ENCODE measurements around the gene KRT8. TPM values are rescaled to one million over a fixed set of nuclear protein-coding genes. Genes with fewer than 3 reads are reported as not detected.
A peak's percentile ranks its signal among the peaks of the same experiment; 100 is the strongest.
"Not testable (repeated sequence)": the region's sequence is repeated elsewhere in the genome, so short reads cannot be mapped to it uniquely, and the experiment has no call there.

Gene KRT8
- total RNA-seq: 100 to 1,000 TPM; 199 to 271 TPM

DNA sequence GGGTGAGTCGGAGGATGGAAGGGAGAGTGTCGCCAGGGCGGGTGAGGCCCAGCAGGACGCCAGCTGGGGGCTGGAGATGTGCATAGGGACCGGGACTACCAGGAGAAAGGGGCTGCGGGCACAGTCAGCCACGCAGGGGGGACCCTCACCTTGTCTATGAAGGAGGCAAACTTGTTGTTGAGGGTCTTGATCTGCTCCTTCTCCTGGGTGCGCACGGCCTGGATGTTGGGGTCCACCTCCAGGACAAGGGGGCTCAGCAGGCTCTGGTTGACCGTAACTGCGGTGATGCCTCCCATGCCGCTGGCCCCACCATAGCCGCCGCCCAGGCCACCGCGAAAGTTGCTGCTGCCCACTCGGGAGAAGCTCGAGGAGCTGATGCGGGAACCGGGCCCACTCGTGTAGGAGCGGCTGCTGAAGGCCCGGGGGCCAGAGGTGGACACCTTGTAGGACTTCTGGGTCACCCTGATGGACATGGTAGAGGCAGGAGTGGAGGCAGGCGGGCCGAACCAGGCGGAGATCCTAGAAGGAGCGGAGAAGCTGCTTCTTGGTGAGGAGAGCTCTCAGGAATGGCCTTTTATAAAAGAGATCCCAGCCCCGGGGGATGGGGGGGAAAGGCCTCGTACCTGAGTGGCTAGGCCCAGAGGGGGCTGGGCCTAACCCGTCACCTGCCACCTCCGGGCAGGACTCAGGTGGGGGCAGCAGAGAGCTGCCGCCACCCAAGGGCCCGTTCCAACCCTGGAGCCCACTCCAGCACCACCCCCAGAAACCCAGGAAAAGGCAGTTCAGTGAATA is at the start of gene KRT8:
Gene KRT8 (minus strand): TSS at position 568 of the 792 bp plus-strand sequence. CDS start 95 bp downstream, at position 473.
- TF ChIP-seq, protein P1, sequence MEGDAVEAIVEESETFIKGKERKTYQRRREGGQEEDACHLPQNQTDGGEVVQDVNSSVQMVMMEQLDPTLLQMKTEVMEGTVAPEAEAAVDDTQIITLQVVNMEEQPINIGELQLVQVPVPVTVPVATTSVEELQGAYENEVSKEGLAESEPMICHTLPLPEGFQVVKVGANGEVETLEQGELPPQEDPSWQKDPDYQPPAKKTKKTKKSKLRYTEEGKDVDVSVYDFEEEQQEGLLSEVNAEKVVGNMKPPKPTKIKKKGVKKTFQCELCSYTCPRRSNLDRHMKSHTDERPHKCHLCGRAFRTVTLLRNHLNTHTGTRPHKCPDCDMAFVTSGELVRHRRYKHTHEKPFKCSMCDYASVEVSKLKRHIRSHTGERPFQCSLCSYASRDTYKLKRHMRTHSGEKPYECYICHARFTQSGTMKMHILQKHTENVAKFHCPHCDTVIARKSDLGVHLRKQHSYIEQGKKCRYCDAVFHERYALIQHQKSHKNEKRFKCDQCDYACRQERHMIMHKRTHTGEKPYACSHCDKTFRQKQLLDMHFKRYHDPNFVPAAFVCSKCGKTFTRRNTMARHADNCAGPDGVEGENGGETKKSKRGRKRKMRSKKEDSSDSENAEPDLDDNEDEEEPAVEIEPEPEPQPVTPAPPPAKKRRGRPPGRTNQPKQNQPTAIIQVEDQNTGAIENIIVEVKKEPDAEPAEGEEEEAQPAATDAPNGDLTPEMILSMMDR (IDR thresholded peaks at IDR 0.05): peak in 1 of 2 donors; percentile 53
- peak within 1 kb of the TSS; percentile 37 to 64 for H3K4me3 ChIP-seq
- peaks cover 4 to 17% of the 10 kb centered on the region in 2 donors for H3K4me1 ChIP-seq
- H3K27ac ChIP-seq: peak within 1 kb of the TSS; percentile 81 to 82
- peaks cover 20% of the 10 kb centered on the region for H3K36me3 ChIP-seq
- not testable (repeated sequence) for H3K27me3 ChIP-seq; DNase-seq (ENCODE audit: low spot score); H3K9me3 ChIP-seq

DNA sequence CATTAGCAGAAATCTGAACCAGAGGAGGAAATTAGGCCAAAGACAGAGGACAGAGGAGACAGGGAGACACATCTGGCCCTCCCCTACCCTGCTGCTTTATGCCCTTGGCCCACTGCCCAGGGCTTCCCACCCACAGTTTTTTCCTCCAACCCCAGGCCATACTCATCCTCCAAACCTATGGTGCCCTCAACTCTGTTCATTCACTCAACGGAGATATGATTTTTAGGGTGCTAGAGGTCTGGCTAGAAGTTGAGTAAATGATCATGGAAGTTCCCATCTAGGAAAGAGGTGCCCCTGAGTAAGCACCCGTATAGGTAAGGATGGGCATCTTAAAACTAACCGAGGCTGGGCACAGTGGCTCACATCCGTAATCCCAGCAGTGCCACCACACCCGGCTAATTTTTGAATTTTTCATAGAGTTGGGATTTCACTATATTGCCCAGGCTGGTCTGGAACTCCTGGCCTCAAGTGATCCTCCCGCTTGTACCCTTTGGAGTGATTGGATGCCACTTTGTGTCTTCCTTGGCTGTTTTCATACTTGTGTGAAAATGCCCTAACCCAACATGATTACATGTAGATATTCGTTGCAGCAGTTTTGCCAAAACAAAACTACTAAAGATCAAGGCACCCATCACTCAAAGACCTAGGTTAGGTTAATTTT is 48.4 kb upstream of the KRT8 start:
- Histone ChIP-seq H3K27me3 (no peaks in the 10 kb centered on the region), H3K4me3 (no peak overlapping the region), H3K4me1 (peaks cover 0 to 15% of the 10 kb centered on the region in 2 donors), H3K27ac (no peak overlapping the region), H3K36me3 (no peaks in the 10 kb centered on the region), H3K9me3 (no peaks in the 10 kb centered on the region)
- DNase-seq (ENCODE audit: low spot score): no peak
- TF ChIP-seq, protein P1 (IDR thresholded peaks at IDR 0.05): no peak

DNA sequence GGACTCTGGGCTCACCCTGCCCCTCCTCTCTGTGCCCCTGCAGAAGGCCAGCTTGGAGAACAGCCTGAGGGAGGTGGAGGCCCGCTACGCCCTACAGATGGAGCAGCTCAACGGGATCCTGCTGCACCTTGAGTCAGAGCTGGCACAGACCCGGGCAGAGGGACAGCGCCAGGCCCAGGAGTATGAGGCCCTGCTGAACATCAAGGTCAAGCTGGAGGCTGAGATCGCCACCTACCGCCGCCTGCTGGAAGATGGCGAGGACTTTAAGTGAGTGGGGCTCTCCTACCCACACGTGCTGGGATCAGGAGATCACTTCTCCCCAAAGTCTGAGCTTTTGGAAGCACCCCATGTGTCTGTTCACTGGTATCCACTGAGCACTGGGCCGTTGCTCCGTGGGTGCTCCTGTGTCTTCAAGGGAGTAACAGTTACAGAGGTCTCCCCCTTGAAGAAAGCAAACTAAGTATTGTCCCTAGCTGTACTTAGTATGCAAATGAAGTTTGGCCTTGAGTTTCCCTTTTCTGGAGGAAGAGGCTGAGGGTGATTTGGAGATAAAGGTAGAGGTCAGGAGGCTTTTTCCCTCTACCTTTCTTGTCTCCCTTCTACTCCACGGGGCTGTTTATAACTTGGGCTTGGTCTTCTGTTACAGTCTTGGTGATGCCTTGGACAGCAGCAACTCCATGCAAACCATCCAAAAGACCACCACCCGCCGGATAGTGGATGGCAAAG is 47.4 kb upstream of the KRT8 start:
- no peak overlapping the region for H3K4me3 ChIP-seq
- TF ChIP-seq, protein P1 (IDR thresholded peaks at IDR 0.05): peak in 1 of 2 donors; percentile 18
- no peaks in the 10 kb centered on the region for H3K9me3 ChIP-seq
- no peaks in the 10 kb centered on the region for H3K27me3 ChIP-seq
- H3K27ac ChIP-seq: no peak overlapping the region
- DNase-seq (ENCODE audit: low spot score): no peak
- no peaks in the 10 kb centered on the region for H3K36me3 ChIP-seq
- H3K4me1 ChIP-seq: peaks cover 0 to 15% of the 10 kb centered on the region in 2 donors

DNA sequence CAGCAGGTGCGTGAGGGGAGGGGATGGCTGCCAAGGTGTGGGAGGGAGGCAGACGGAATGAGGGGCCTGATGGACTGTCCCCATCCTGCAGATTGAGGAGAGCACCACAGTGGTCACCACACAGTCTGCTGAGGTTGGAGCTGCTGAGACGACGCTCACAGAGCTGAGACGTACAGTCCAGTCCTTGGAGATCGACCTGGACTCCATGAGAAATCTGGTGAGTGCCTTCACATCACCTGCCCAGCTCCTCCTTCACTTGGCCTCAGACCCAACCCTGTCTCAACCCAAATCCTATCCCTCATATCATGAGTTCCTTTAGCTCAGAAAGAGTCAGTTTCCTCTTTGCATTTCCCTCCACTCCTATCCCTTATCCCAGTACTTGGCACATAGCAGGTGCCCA is 46.8 kb upstream of the KRT8 start:
- DNase-seq (ENCODE audit: low spot score): no peak
- H3K27ac ChIP-seq: no peak overlapping the region
- H3K36me3 ChIP-seq: no peaks in the 10 kb centered on the region
- H3K4me3 ChIP-seq: no peak overlapping the region
- no peaks in the 10 kb centered on the region for H3K27me3 ChIP-seq
- TF ChIP-seq, protein P1 (IDR thresholded peaks at IDR 0.05): no peak
- no peaks in the 10 kb centered on the region for H3K9me3 ChIP-seq
- H3K4me1 ChIP-seq: peaks cover 0 to 20% of the 10 kb centered on the region in 2 donors

DNA sequence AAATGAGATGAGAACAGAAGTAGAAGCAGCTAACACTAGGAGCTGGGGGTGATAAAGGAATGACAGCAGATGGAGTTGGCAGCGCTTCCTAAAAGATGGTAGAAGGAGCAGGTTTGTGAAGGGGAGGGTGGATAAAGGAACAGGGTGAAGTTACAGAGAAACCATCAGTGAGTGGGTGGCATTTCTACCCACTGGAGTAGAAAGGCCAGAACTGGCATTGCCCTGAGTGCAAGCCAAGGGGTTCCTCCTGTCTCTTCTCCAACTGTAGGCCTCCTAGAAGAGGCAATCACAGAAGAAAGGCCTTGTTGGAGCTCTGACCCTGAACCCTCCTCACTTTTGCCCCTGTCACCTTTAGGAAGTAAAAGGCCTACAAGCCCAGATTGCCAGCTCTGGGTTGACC is 46.2 kb upstream of the KRT8 start:
- Histone ChIP-seq H3K4me3 (no peak overlapping the region), H3K4me1 (peaks cover 0 to 25% of the 10 kb centered on the region in 2 donors)

More for the DNA sequence above, 46.2 kb upstream of the KRT8 start:
- no peaks in the 10 kb centered on the region for H3K9me3 ChIP-seq
- H3K36me3 ChIP-seq: no peaks in the 10 kb centered on the region
- no peak for DNase-seq (ENCODE audit: low spot score)
- TF ChIP-seq, protein P1 (IDR thresholded peaks at IDR 0.05): no peak
- H3K27me3 ChIP-seq: no peaks in the 10 kb centered on the region
- no peak overlapping the region for H3K27ac ChIP-seq
